ENCODE data around the gene CSRP1.
A peak's percentile ranks its signal among the peaks of the same experiment; 100 is the strongest.

CSRP1 gene

GRCh38 chr1:201533836-201534235 is 26.9 kb upstream of the CSRP1 start:
- no peak for TF ChIP-seq CTCF (IDR thresholded peaks at IDR 0.05; ENCODE audit: poor library complexity, severe bottlenecking)
- DNase-seq (ENCODE audit: low spot score) = no peak
- Histone ChIP-seq H3K27me3 (ENCODE audit: insufficient read depth, poor library complexity, severe bottlenecking) (no peaks in the 10 kb centered on the region), H3K4me1 (ENCODE audit: insufficient read depth, poor library complexity, severe bottlenecking) (peaks cover 25% of the 10 kb centered on the region), H3K4me3 (ENCODE audit: severe bottlenecking) (no peak overlapping the region), H3K9me3 (ENCODE audit: severe bottlenecking) (no peaks in the 10 kb centered on the region), H3K27ac (ENCODE audit: poor library complexity, severe bottlenecking) (no peak overlapping the region), H3K36me3 (ENCODE audit: low read depth) (no peaks in the 10 kb centered on the region)
- ATAC-seq (ENCODE audit: low read depth) = no peak

GRCh38 chr1:201531551-201532425 is 24.9 kb upstream of the CSRP1 start:
- no peak for TF ChIP-seq CTCF (IDR thresholded peaks at IDR 0.05; ENCODE audit: poor library complexity, severe bottlenecking)
- H3K4me3 ChIP-seq (ENCODE audit: severe bottlenecking) = no peak overlapping the region
- DNase-seq (ENCODE audit: low spot score) (no peak), ATAC-seq (ENCODE audit: low read depth) (no peak)
- no peaks in the 10 kb centered on the region for H3K27me3 ChIP-seq (ENCODE audit: insufficient read depth, poor library complexity, severe bottlenecking)
- no peaks in the 10 kb centered on the region for H3K9me3 ChIP-seq (ENCODE audit: severe bottlenecking)
- H3K4me1 ChIP-seq (ENCODE audit: insufficient read depth, poor library complexity, severe bottlenecking) = peaks cover 15% of the 10 kb centered on the region
- no peaks in the 10 kb centered on the region for H3K36me3 ChIP-seq (ENCODE audit: low read depth)
- H3K27ac ChIP-seq (ENCODE audit: poor library complexity, severe bottlenecking) = no peak overlapping the region

- DNase-seq (ENCODE audit: low spot score) (no peak), ATAC-seq (ENCODE audit: low read depth) (peak; percentile 84)
- H3K4me3 ChIP-seq (ENCODE audit: severe bottlenecking) = no peak overlapping the region
- no peaks in the 10 kb centered on the region for H3K9me3 ChIP-seq (ENCODE audit: severe bottlenecking)
- no peaks in the 10 kb centered on the region for H3K27me3 ChIP-seq (ENCODE audit: insufficient read depth, poor library complexity, severe bottlenecking)
- no peaks in the 10 kb centered on the region for H3K36me3 ChIP-seq (ENCODE audit: low read depth)
- TF ChIP-seq CTCF (IDR thresholded peaks at IDR 0.05; ENCODE audit: poor library complexity, severe bottlenecking) = peak; percentile 90
- no peak overlapping the region for H3K27ac ChIP-seq (ENCODE audit: poor library complexity, severe bottlenecking)
- peaks cover 6% of the 10 kb centered on the region for H3K4me1 ChIP-seq (ENCODE audit: insufficient read depth, poor library complexity, severe bottlenecking)
Measured at GRCh38 chr1:201530741-201531531, 24.0 kb upstream of the CSRP1 start.

GRCh38 chr1:201528631-201529252 is 21.8 kb upstream of the CSRP1 start:
- Histone ChIP-seq H3K4me3 (ENCODE audit: severe bottlenecking) (no peak overlapping the region), H3K27me3 (ENCODE audit: insufficient read depth, poor library complexity, severe bottlenecking) (no peaks in the 10 kb centered on the region), H3K4me1 (ENCODE audit: insufficient read depth, poor library complexity, severe bottlenecking) (no peaks in the 10 kb centered on the region), H3K9me3 (ENCODE audit: severe bottlenecking) (peaks cover 8% of the 10 kb centered on the region), H3K36me3 (ENCODE audit: low read depth) (no peaks in the 10 kb centered on the region), H3K27ac (ENCODE audit: poor library complexity, severe bottlenecking) (no peak overlapping the region)
- DNase-seq (ENCODE audit: low spot score) (no peak), ATAC-seq (ENCODE audit: low read depth) (0 out of 3 replicates have a peak, but pooled peaks have one; percentile 36)
- TF ChIP-seq CTCF (IDR thresholded peaks at IDR 0.05; ENCODE audit: poor library complexity, severe bottlenecking) = no peak
